Pancreas (tissue), 10 donors: ENCODE data around the gene LRIG2. TPM values are rescaled to one million over a fixed set of nuclear protein-coding genes. Genes with fewer than 3 reads are reported as not detected.
A peak's percentile ranks its signal among the peaks of the same experiment; 100 is the strongest.

Experiments
- ATAC-seq, 4 donors: fragments of 200-7000 bp; cut with Tn5 transposase; one replicate each; pipeline versions ENCODE4 v1.8.0 to v1.9.1; 2020; ENCODE audit warnings: mild to moderate bottlenecking in 4 of 4, moderate library complexity in 4 of 4
- DNase-seq, 6 donors: peaks; one replicate each; pipeline ENCODE4 v3.0.0-alpha.2; 2020
- FAIRE-seq: peaks from 2 replicates; lab custom pipeline; 2012; peaks lifted over from hg19 to GRCh38; lab: Jason Lieb, UNC
- H3K27ac ChIP-seq, 4 donors: fragments of 200-600 bp; sonication (generic); 1 replicate in 3 of 4; 2 replicates in 1 of 4; pipeline versions ENCODE4 v1.5.0 to v1.8.0; 2020
- H3K27me3 ChIP-seq, 4 donors: fragments of 200-600 bp; one replicate each; pipeline ENCODE4 v1.8.0; 2021
- H3K36me3 ChIP-seq, 3 donors: fragments of 200-600 bp; sonication (generic) in 1 of 3; one replicate each; pipeline versions ENCODE4 v1.5.0 to v1.8.0; 2020 to 2021
- H3K4me1 ChIP-seq, 3 donors: fragments of 200-600 bp; one replicate each; pipeline ENCODE4 v1.8.0; 2021
- H3K4me3 ChIP-seq, 4 donors: fragments of 200-600 bp; sonication (generic) in 2 of 4; one replicate each; pipeline versions ENCODE4 v1.5.0 to v1.8.0; 2020 to 2021
- H3K9me3 ChIP-seq, 4 donors: fragments of 200-600 bp; one replicate each; pipeline ENCODE4 v1.8.0; 2021
- WGBS, 2 donors: extraction: QIAGEN DNeasy Blood & Tissue Kit; methylation state at CpG; one replicate each; pipeline ENCODE4 v1.1.7; 2013; 5-methylcytosine and 5-hydroxymethylcytosine counted together
- intact Hi-C, 3 donors: fragments of 100-400 bp; cut with DNase I; formaldehyde crosslinking; loops; one replicate each; pipeline versions ENCODE4 v1.11.1 to v1.14.2; 2022
- polyA plus RNA-seq, 2 donors: library from polyadenylated mRNA; stranded (reverse); fragments of 200-250 nt; gene quantifications; one replicate each; pipeline ENCODE4 v1.2.3, GENCODE V29; 2013
- total RNA-seq, 6 donors: library from RNA; stranded (reverse); fragmentation: NEBNext Ultra II Directional in 4 of 6; extraction: Animal tissue kit (Norgen Biotek cat#: 25700) in 4 of 6; gene quantifications; one replicate each; pipeline versions ENCODE4 v1.2.1 to v1.2.4, GENCODE V29; 2021 to 2023
- TF ChIP-seq, protein P1 (sequence below), 4 donors: fragments of 200-600 bp; sonication (generic) in 3 of 4; IDR thresholded peaks; one replicate each; pipeline versions ENCODE4 v1.5.0 to v1.8.0; 2021; ENCODE audit warnings: antibody characterized with exemption in 4 of 4
- donor health status: healthy with polysubstance abuse.
- donor health status: DM: no; HTN: no; CAD: no; lungs with moderate emphysema.
- donor health status: DM: no; HTN: no; CAD: no.
- donor health status: control.
- donor health status: control.
- donor health status: Bipolar disorder and iron deficiency.
- donor health status: DM: yes; HTN: yes; CAD: no.
- donor health status: DM: no; HTN: no; CAD: no.
- donor health status: DM: no; HTN: no; CAD: no.
- donor health status: DM: yes; HTN: yes; CAD: no.

Gene LRIG2
- total and polyA plus RNA-seq, 8 donors = 2.4 to 8.5 (median 4.0) TPM

DNA sequence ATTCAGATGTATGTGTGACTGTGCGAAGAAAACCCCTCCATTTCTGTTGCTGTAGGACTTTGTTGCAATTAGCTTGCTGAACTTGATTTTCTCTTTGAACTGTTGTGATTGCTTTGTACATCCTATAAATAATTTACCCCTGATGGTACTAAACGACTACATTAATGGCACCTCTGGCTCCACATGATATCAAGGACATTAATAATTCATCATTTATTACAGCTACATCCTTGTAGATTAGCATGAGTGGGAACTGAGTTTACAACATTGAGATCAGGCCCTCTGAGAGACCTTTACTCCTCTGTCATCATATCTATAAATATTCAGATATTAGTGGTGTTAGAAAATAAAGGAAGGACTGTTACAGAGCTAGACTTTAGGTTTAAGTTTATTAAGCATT lies 13.5 kb downstream of the LRIG2 start:
- intact Hi-C loops = no loop called here
- Histone ChIP-seq H3K36me3 (no peaks in the 10 kb centered on the region), H3K27ac (no peak overlapping the region), H3K9me3 (no peaks in the 10 kb centered on the region), H3K4me1 (peaks cover 0 to 5% (median 0%) of the 10 kb centered on the region in 3 donors), H3K27me3 (no peaks in the 10 kb centered on the region), H3K4me3 (no peak overlapping the region)
- WGBS, 2 donors = 59 to 60% methylated on average over 2 of the region's 2 CpGs
- DNase-seq (no peak), FAIRE-seq (no peak), ATAC-seq (no peak)
- TF ChIP-seq, protein P1, sequence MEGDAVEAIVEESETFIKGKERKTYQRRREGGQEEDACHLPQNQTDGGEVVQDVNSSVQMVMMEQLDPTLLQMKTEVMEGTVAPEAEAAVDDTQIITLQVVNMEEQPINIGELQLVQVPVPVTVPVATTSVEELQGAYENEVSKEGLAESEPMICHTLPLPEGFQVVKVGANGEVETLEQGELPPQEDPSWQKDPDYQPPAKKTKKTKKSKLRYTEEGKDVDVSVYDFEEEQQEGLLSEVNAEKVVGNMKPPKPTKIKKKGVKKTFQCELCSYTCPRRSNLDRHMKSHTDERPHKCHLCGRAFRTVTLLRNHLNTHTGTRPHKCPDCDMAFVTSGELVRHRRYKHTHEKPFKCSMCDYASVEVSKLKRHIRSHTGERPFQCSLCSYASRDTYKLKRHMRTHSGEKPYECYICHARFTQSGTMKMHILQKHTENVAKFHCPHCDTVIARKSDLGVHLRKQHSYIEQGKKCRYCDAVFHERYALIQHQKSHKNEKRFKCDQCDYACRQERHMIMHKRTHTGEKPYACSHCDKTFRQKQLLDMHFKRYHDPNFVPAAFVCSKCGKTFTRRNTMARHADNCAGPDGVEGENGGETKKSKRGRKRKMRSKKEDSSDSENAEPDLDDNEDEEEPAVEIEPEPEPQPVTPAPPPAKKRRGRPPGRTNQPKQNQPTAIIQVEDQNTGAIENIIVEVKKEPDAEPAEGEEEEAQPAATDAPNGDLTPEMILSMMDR (IDR thresholded peaks at IDR 0.05) = no peak

DNA sequence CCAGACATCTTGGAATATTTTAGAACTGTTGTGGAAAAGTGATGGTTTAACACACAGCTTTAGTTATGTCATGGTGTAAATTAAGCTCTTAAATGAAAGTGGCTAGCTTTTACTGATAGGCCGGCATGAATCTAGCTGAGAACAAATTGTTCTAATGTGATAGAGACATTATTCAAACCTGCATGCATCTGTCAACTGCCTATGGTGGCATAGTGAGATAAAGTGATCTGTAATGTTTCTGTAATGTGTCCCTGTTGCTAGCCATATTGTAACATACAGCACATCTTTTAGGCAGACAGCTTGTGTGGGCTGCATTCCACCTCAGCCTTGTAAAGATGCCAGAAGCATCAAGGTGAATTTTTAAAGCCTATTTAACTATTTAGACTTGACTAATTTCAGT lies 16.0 kb downstream of the LRIG2 start:
- Histone ChIP-seq H3K4me3 (no peak overlapping the region), H3K27ac (no peak overlapping the region), H3K36me3 (peaks cover 0 to 12% (median 5%) of the 10 kb centered on the region in 3 donors), H3K9me3 (no peaks in the 10 kb centered on the region), H3K27me3 (no peaks in the 10 kb centered on the region), H3K4me1 (peaks cover 0 to 6% (median 0%) of the 10 kb centered on the region in 3 donors)
- TF ChIP-seq, protein P1 (IDR thresholded peaks at IDR 0.05) = no peak
- FAIRE-seq (no peak), DNase-seq (no peak), ATAC-seq (peak in 2 of 4 donors; percentile 38 to 56)
- WGBS, 2 donors = 31 to 42% methylated on average over 1 of the region's 1 CpG
- intact Hi-C loops = no loop called here

DNA sequence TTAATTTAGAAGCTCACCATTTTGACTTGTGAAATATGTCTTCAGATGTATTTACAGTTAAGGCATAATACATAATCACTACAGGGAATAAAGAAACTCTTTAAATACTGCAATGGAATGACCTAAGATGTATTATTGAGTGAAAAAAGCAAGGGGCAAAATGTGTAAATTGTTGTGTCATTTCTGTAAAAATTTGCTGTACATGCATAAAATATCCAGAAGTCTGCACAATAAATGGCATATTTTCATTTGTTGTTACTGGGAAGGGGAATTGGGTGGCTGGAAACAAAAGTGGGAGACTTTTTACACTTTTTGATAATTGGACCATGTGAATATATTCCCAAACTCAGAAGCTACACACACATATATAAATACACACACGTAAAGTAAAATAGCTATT lies 17.1 kb downstream of the LRIG2 start:
- no peak for DNase-seq
- Histone ChIP-seq H3K27ac (no peak overlapping the region), H3K9me3 (no peaks in the 10 kb centered on the region), H3K27me3 (no peaks in the 10 kb centered on the region), H3K36me3 (peaks cover 0 to 12% (median 12%) of the 10 kb centered on the region in 3 donors), H3K4me3 (no peak overlapping the region), H3K4me1 (peaks cover 0 to 6% (median 0%) of the 10 kb centered on the region in 3 donors)
- intact Hi-C loops = no loop called here
- WGBS, 2 donors = 100% methylated on average over 1 of the region's 1 CpG
- ATAC-seq = no peak
- TF ChIP-seq, protein P1 (IDR thresholded peaks at IDR 0.05) = no peak
- no peak for FAIRE-seq

DNA sequence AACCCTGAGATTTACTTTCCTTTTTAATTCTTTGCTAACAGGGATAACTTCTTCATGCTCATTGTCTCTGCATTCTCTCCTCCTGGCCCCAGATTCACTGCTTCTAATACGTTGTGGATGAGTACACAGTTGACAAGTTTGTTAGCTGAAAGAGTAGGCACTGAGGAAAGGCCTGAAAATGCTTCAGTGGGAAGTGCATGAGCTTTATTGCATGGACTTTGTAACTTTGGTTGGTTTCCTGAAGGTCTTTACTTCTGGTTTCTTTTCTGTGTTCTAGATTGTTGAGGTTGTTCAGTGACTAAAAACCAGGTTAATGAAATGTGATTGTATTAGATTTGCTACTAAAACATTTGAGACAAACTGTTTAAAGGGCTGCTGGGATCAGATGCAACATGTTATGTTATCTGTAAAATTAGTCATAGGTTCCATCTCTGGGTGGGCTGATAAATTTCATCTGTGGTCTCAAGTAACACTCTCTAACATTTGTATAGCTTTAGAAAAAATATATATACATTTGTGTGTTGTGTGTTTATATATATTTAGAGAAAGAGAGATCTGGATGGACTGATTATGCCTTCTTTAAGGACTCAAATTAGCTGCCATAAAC lies 19.1 kb downstream of the LRIG2 start:
- 67 to 68% methylated on average over 1 of the region's 1 CpG for WGBS, 2 donors
- Histone ChIP-seq H3K9me3 (no peaks in the 10 kb centered on the region), H3K4me3 (no peak overlapping the region), H3K27ac (no peak overlapping the region), H3K27me3 (no peaks in the 10 kb centered on the region), H3K36me3 (peaks cover 0 to 30% (median 27%) of the 10 kb centered on the region in 3 donors), H3K4me1 (peaks cover 0 to 6% (median 0%) of the 10 kb centered on the region in 3 donors)
- ATAC-seq (no peak), DNase-seq (no peak), FAIRE-seq (no peak)
- intact Hi-C loops = no loop called here
- TF ChIP-seq, protein P1 (IDR thresholded peaks at IDR 0.05) = no peak

DNA sequence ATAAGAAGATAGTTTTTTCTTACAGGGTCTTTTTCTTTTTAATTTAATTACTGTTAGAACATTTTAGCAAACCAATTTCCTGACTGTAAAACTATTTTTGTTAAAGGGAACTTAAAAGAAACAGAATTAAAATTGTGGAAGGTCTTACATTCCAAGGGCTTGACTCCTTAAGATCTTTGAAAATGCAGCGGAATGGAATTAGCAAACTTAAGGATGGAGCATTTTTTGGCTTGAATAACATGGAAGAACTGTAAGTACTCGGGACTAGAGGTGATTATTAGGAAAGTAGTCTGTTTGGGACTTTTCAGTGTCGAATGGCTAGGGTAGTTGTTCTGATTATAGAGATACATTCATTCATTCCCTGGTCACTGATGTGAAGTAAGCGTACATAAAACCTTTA lies 21.5 kb downstream of the LRIG2 start:
- Histone ChIP-seq H3K4me1 (peaks cover 0 to 6% (median 0%) of the 10 kb centered on the region in 3 donors), H3K9me3 (no peaks in the 10 kb centered on the region), H3K27ac (no peak overlapping the region), H3K36me3 (peaks cover 0 to 47% (median 37%) of the 10 kb centered on the region in 3 donors), H3K27me3 (no peaks in the 10 kb centered on the region), H3K4me3 (no peak overlapping the region)
- no peak for ATAC-seq
- DNase-seq = no peak
- no peak for FAIRE-seq
- WGBS, 2 donors = 90 to 94% methylated on average over 4 of the region's 4 CpGs
- intact Hi-C loops = no loop called here
- TF ChIP-seq, protein P1 (IDR thresholded peaks at IDR 0.05) = no peak
